HepG2 (cell line): ENCODE results near the gene KCNRG.

ENCODE experiments used
- IRF2 ChIP-seq: IDR thresholded peaks from 2 replicates; pipeline ENCODE4 v1.6.1; 2018; ENCODE audit warnings: missing genetic modification reagents, missing compliant biosample characterization
- NFKBIZ ChIP-seq: IDR thresholded peaks from 2 replicates; pipeline ENCODE4 v1.6.1; 2018; ENCODE audit warnings: missing genetic modification reagents, missing compliant biosample characterization
- POLR2A ChIP-seq, 2 experiments: IDR thresholded peaks; 2 replicates each; pipeline ENCODE4 v1.6.1; 2011; ENCODE audit warnings: low read depth in 2 of 2, low read length in 2 of 2, mild to moderate bottlenecking in 1 of 2, moderate library complexity in 1 of 2; ENCODE audit not compliant: insufficient read depth in 1 of 2
- POLR2AphosphoS5 ChIP-seq: IDR thresholded peaks from 2 replicates; pipeline ENCODE4 v1.6.1; 2012; ENCODE audit warnings: low read depth, low read length

DNA sequence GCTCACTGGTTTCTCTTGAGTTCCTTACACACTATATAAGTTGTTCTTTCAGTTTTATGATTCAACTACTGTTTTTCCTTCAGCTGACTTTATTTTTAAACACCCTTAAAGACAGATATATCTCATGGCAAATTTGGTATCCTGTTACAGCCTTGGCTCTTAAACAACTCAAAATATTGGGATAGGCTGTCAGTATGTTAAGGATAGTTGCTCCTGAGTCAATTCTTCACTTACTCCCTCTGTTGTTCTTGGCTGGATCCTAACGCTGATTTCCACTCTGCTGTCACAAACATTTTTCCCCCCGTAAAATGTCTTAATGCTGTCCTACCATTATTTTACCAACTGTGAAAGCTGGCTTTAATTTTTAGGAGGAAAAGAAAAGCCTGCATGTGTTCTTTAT is 1.2 kb downstream of the KCNRG start:
- TF ChIP-seq IRF2 (CRISPR knock-in tag) (no peak), NFKBIZ (no peak), POLR2A (IDR thresholded peaks at IDR 0.05; ENCODE audit: insufficient read depth in 1 of 2, low read depth in 2 of 2, low read length in 2 of 2) (no peak), POLR2AphosphoS5 (no peak)
